ENCODE measurements around the gene ZSCAN12.
"Not testable (repeated sequence)": the region's sequence is repeated elsewhere in the genome, so short reads cannot be mapped to it uniquely, and the experiment has no call there.

Gene ZSCAN12

GRCh38 chr6:28399350-28400121 is at the start of gene ZSCAN12:
TSS of gene ZSCAN12 (minus strand) at chr6:28399747. CDS start at chr6:28398405, 1,342 bp downstream.
- peak; percentile 89 for DNase-seq

GRCh38 chr6:28449056-28449455 is 49.5 kb upstream of the ZSCAN12 start:
- DNase-seq: no peak

- not testable (repeated sequence) for DNase-seq
Observed at GRCh38 chr6:28447512-28447906, 48.0 kb upstream of the ZSCAN12 start.

GRCh38 chr6:28446818-28447511 is 47.4 kb upstream of the ZSCAN12 start:
- DNase-seq: peak; percentile 8

- peak; percentile 13 for DNase-seq
Observed at GRCh38 chr6:28444759-28445158, 45.2 kb upstream of the ZSCAN12 start.

GRCh38 chr6:28443112-28443773 is 43.7 kb upstream of the ZSCAN12 start, which contains the start of gene ZSCAN23:
TSS of gene ZSCAN23 (minus strand) at chr6:28443491. CDS start at chr6:28436266, 7,225 bp downstream.
- DNase-seq: peak; percentile 89

- DNase-seq: no peak
Observed at GRCh38 chr6:28442586-28442985, 43.0 kb upstream of the ZSCAN12 start.

GRCh38 chr6:28436404-28436803 is 36.9 kb upstream of the ZSCAN12 start:
- no peak for DNase-seq

- no peak for DNase-seq
Observed at GRCh38 chr6:28433119-28433518, 33.6 kb upstream of the ZSCAN12 start.

- no peak for DNase-seq
Observed at GRCh38 chr6:28429781-28430180, 30.2 kb upstream of the ZSCAN12 start.

- DNase-seq: no peak
Observed at GRCh38 chr6:28425944-28426541, 26.5 kb upstream of the ZSCAN12 start.

- no peak for DNase-seq
Observed at GRCh38 chr6:28424163-28424562, 24.6 kb upstream of the ZSCAN12 start.

- no peak for DNase-seq
Observed at GRCh38 chr6:28423546-28423945, 24.0 kb upstream of the ZSCAN12 start.

- DNase-seq: no peak
Observed at GRCh38 chr6:28413681-28414080, 14.1 kb upstream of the ZSCAN12 start.

GRCh38 chr6:28410767-28411166 is 11.2 kb upstream of the ZSCAN12 start:
- DNase-seq: no peak

- DNase-seq: no peak
Observed at GRCh38 chr6:28408076-28408802, 8.7 kb upstream of the ZSCAN12 start.

GRCh38 chr6:28407401-28407800 is 7.9 kb upstream of the ZSCAN12 start:
- no peak for DNase-seq

GRCh38 chr6:28403923-28404322 is 4.4 kb upstream of the ZSCAN12 start:
- not testable (repeated sequence) for DNase-seq

GRCh38 chr6:28402197-28402596 is 2.6 kb upstream of the ZSCAN12 start:
- DNase-seq: no peak

GRCh38 chr6:28401172-28401571 is 1.6 kb upstream of the ZSCAN12 start:
- no peak for DNase-seq

GRCh38 chr6:28400122-28400451 is 540 bp upstream of the ZSCAN12 start:
- DNase-seq: no peak

GRCh38 chr6:28395918-28396317 is 3.6 kb downstream of the ZSCAN12 start:
- no peak for DNase-seq
